Ovary (tissue), 10 donors: ENCODE data around the gene DEFB124. TPM values are rescaled to one million over a fixed set of nuclear protein-coding genes. Genes with fewer than 3 reads are reported as not detected.
A peak's percentile ranks its signal among the peaks of the same experiment; 100 is the strongest.
"Not testable (repeated sequence)": the region's sequence is repeated elsewhere in the genome, so short reads cannot be mapped to it uniquely, and the experiment has no call there.

Experiments used
- DNase-seq, 5 donors: peaks; one replicate each; pipeline ENCODE4 v3.0.0-alpha.2; 2019 to 2020
- H3K27ac ChIP-seq, 2 donors: fragments of 200-600 bp; one replicate each; pipeline versions ENCODE4 v1.5.1 to v1.8.0; 2019 to 2022
- H3K27me3 ChIP-seq: fragments of 200-600 bp; one replicate; pipeline ENCODE4 v1.8.0; 2022
- H3K36me3 ChIP-seq: fragments of 200-600 bp; sonication (generic); one replicate; pipeline ENCODE4 v1.5.1; 2019
- H3K4me1 ChIP-seq: one replicate; pipeline ENCODE4 v1.8.1; 2013; ENCODE audit warnings: mild to moderate bottlenecking, moderate library complexity; ENCODE audit not compliant: insufficient read depth
- H3K4me3 ChIP-seq: fragments of 200-600 bp; sonication (generic); one replicate; pipeline ENCODE4 v1.5.1; 2017
- H3K9me3 ChIP-seq, 2 donors: fragments of 200-600 bp in 1 of 2; sonication (generic) in 1 of 2; one replicate each; pipeline versions ENCODE4 v1.5.1 to v1.8.1; 2013 to 2019; ENCODE audit warnings: mild to moderate bottlenecking in 1 of 2, moderate library complexity in 1 of 2
- EP300 ChIP-seq: sonication (generic); formaldehyde crosslinking; IDR thresholded peaks from one replicate; pipeline ENCODE4 v1.6.1; 2017; ENCODE audit warnings: antibody characterized with exemption
- POLR2A ChIP-seq: fragments of 450-650 bp; IDR thresholded peaks from one replicate; pipeline ENCODE4 v1.6.1; 2017; ENCODE audit warnings: antibody characterized with exemption, mild to moderate bottlenecking, moderate library complexity
- WGBS, 3 donors: extraction: QIAGEN DNeasy Blood & Tissue Kit in 1 of 3; methylation state at CpG; one replicate each; pipeline versions ENCODE4 v1.1.5 to v1.1.7; 2013 to 2017; 5-methylcytosine and 5-hydroxymethylcytosine counted together
- intact Hi-C, 4 donors: fragments of 100-400 bp; cut with DNase I; formaldehyde crosslinking; loops; one replicate each; pipeline versions ENCODE4 v1.11.0 to v1.15.1; 2022 to 2023
- long read RNA-seq, 3 donors: library from polyadenylated mRNA in 2 of 3; unstranded in 2 of 3; transcript quantifications; one replicate each; pipeline ENCODE4 v2.0.0 and lab custom pipeline, GENCODE V29; 2021 to 2026
- polyA plus RNA-seq, 2 donors: library from polyadenylated mRNA; stranded (reverse); fragments of 200-250 nt in 1 of 2; fragments of 350-450 nt in 1 of 2; fragmentation: Illumina TruSeq in 1 of 2; extraction: RNeasy Lipid Tissue Mini Kit (QIAGEN cat#74804) in 1 of 2; gene quantifications; one replicate each; pipeline ENCODE4 v1.2.3, GENCODE V29; 2013 to 2014
- total RNA-seq, 7 donors: library from RNA; depleted of rRNA in 2 of 7; stranded (reverse); fragments of >200 nt in 2 of 7; fragmentation: NEBNext Ultra II Directional in 3 of 7; extraction: Animal tissue kit (Norgen Biotek cat#: 25700) in 3 of 7; gene quantifications; one replicate each; pipeline versions ENCODE4 v1.1.0 to v1.2.4, GENCODE V29; 2016 to 2023
- TF ChIP-seq, protein P1 (sequence below), 3 donors: fragments of 450-650 bp in 2 of 3; fragments of 200-600 bp in 1 of 3; IDR thresholded peaks; one replicate each; pipeline versions ENCODE4 v1.5.1 to v1.8.0; 2016 to 2022; ENCODE audit warnings: antibody characterized with exemption in 3 of 3, mild to moderate bottlenecking in 1 of 3
- donor health status: DM: no; HTN: no; CAD: no; lungs with moderate emphysema.
- donor health status: DM: no; HTN: no; CAD: no.
- donor health status: Bipolar disorder and iron deficiency.
- donor health status: DM: yes; HTN: yes; CAD: no.
- donor health status: DM: no; HTN: no; CAD: no.
- donor health status: DM: yes; HTN: yes; CAD: no.

Gene DEFB124, protein sequence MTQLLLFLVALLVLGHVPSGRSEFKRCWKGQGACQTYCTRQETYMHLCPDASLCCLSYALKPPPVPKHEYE
- total RNA-seq (under 1 TPM in 2 of 7 donors, not detected in 5; 0.45 to 0.62 TPM), polyA plus RNA-seq (under 1 TPM in 1 of 2 donors, not detected in 1; 0.82 TPM)
- long read RNA-seq, donor 1 = 0 reads
- long read RNA-seq, donor 2 = 0 reads
- long read RNA-seq, donor 3, partial matches to known transcripts = 0 of 2 reads
- long read RNA-seq, donor 3, other reads (novel, unspliced or antisense) = 2 of 2 reads

GRCh38 chr20:31474758-31475427 lies at the start of gene DEFB124, which contains the start of gene REM1:
Gene DEFB124 (minus strand): TSS chr20:31475127. CDS start chr20:31473013, 2,114 bp downstream.
Gene REM1 (plus strand): TSS chr20:31475288. CDS start chr20:31476446, 1,158 bp downstream.
- intact Hi-C loops = no loop called here
- no peaks in the 10 kb centered on the region for H3K36me3 ChIP-seq
- H3K4me1 ChIP-seq = peaks cover 2% of the 10 kb centered on the region
- H3K27ac ChIP-seq = peak within 1 kb of the TSS; percentile 18 to 42
- no peaks in the 10 kb centered on the region for H3K27me3 ChIP-seq
- no peak for TF ChIP-seq EP300
- no peak for TF ChIP-seq POLR2A
- TF ChIP-seq, protein P1, sequence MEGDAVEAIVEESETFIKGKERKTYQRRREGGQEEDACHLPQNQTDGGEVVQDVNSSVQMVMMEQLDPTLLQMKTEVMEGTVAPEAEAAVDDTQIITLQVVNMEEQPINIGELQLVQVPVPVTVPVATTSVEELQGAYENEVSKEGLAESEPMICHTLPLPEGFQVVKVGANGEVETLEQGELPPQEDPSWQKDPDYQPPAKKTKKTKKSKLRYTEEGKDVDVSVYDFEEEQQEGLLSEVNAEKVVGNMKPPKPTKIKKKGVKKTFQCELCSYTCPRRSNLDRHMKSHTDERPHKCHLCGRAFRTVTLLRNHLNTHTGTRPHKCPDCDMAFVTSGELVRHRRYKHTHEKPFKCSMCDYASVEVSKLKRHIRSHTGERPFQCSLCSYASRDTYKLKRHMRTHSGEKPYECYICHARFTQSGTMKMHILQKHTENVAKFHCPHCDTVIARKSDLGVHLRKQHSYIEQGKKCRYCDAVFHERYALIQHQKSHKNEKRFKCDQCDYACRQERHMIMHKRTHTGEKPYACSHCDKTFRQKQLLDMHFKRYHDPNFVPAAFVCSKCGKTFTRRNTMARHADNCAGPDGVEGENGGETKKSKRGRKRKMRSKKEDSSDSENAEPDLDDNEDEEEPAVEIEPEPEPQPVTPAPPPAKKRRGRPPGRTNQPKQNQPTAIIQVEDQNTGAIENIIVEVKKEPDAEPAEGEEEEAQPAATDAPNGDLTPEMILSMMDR (IDR thresholded peaks at IDR 0.05) = no peak
- H3K9me3 ChIP-seq = no peaks in the 10 kb centered on the region
- peak within 1 kb of the TSS; percentile 43 for H3K4me3 ChIP-seq
- peak in 3 of 5 donors; percentile 35 to 56 (median 50) for DNase-seq
- WGBS, 3 donors = 3 to 5% (median 4%) methylated on average over 23 to 33 of the region's 33 CpGs

GRCh38 chr20:31523361-31524283 lies 48.7 kb upstream of the DEFB124 start:
- 82 to 93% (median 92%) methylated on average over 8 of the region's 8 CpGs for WGBS, 3 donors
- Histone ChIP-seq H3K36me3 (no peaks in the 10 kb centered on the region), H3K27ac (no peak overlapping the region), H3K4me3 (no peak overlapping the region), H3K9me3 (no peaks in the 10 kb centered on the region), H3K27me3 (no peaks in the 10 kb centered on the region), H3K4me1 (no peaks in the 10 kb centered on the region)
- intact Hi-C loops = no loop called here
- no peak for DNase-seq
- TF ChIP-seq, protein P1 (IDR thresholded peaks at IDR 0.05) = no peak
- TF ChIP-seq EP300 (no peak), POLR2A (no peak)

- Histone ChIP-seq H3K27me3 (no peaks in the 10 kb centered on the region), H3K9me3 (no peaks in the 10 kb centered on the region), H3K36me3 (no peaks in the 10 kb centered on the region), H3K4me1 (no peaks in the 10 kb centered on the region), H3K27ac (no peak overlapping the region), H3K4me3 (no peak overlapping the region)
- TF ChIP-seq POLR2A (no peak), EP300 (no peak)
- TF ChIP-seq, protein P1 (IDR thresholded peaks at IDR 0.05) = no peak
- intact Hi-C loops = no loop called here
- no peak for DNase-seq
- WGBS, 3 donors = 86 to 91% (median 86%) methylated on average over 6 of the region's 6 CpGs
Observed at GRCh38 chr20:31522731-31523130, 47.8 kb upstream of the DEFB124 start.

DNA sequence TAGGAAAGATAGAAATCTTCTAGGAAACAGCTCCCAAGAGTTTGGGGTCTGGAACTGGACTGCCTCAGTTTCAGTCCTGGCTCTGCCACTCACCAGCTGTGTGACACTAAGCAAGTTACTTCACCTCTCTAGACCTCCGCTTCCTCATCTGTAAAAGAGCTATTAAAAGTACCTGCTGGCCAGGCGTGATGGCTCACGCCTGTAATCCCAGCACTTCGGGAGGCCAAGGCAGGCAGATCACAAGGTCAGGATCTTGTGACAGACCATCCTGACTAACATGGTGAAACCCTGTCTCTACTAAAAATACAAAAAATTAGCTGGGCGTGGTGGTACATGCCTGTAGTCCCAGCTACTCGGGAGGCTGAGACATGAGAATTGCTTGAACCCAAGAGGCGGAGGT lies 46.3 kb upstream of the DEFB124 start:
- intact Hi-C loops, H3K27me3 ChIP-seq, H3K9me3 ChIP-seq, H3K36me3 ChIP-seq, H3K4me3 ChIP-seq, H3K27ac ChIP-seq, DNase-seq, H3K4me1 ChIP-seq: not testable (repeated sequence)
- WGBS, 3 donors = 88 to 93% (median 90%) methylated on average over 7 of the region's 7 CpGs
